GM21447 (cell line): ENCODE measurements around the gene FGF14.

Experiments used
- ATAC-seq: cut with Tn5 transposase; IDR thresholded peaks from one replicate; pipeline ENCODE4 v1.9.1; 2021; ENCODE audit not compliant: unreplicated experiment

The FGF14 gene

GRCh38 chr13:102260256-102260655 is 141.6 kb downstream of the FGF14 start:
- ATAC-seq = no peak

GRCh38 chr13:102255409-102255808 is 146.4 kb downstream of the FGF14 start:
- ATAC-seq = no peak

- no peak for ATAC-seq
Measured at GRCh38 chr13:102251817-102252216, 150.0 kb downstream of the FGF14 start.

DNA sequence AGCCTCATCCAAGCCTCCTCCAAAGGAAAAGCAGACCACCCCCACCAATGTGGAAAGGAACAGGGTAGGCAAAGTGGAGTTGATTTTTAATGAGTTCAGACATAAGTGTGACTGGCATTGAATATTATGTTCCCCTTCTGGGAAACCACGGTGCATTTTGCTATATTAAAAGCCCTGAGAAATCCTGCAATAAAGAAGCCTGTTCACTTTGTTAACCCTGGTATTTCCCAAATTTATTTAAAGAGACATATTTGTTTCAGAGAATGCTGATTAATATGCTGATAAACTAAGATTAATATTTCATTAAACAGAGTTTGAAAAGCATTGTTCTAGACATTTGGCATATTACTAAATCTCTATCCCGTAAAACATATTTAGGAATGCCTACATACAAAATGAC is 151.4 kb downstream of the FGF14 start:
- ATAC-seq = no peak

GRCh38 chr13:102244607-102245227 is 157.1 kb downstream of the FGF14 start:
- no peak for ATAC-seq

DNA sequence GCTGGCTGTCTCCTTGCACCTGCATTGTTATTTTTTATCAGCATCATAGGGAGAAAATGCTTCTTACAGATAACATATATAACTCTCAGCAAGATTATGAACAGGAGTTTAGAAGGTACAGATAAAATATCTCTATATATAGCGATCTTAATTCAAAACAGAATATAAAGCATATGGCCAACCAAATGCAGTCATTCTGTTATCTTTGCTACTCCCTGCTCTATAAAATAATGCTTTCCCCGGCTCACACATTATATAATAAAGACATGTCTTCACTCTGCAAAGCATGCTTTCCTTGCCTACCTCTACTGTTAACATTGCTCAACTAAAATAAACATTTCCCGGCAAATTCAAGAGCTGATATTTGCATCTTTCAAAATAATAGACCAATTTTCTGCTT is 161.7 kb downstream of the FGF14 start:
- ATAC-seq = no peak

- no peak for ATAC-seq
Measured at GRCh38 chr13:102237230-102237629, 164.6 kb downstream of the FGF14 start.

DNA sequence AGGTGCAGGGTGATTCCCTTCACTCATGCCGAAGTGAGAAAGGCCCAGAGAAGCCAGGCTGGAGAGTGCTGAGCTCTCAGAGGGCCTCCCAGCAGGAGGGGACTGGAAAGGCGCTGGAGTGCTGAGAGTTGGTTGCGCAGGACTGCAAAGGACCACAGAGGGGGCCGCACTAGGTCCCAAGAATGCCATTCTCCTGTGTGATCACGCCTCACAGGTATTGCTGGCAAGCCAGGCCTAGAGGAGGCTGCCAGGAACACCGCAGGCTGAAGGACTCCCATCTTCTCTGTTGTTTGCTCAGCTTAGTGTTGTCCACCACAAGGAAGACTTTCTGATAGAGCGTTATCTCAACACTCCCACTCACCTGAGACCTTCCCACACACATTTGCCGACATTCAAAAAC is 165.0 kb downstream of the FGF14 start:
- no peak for ATAC-seq

DNA sequence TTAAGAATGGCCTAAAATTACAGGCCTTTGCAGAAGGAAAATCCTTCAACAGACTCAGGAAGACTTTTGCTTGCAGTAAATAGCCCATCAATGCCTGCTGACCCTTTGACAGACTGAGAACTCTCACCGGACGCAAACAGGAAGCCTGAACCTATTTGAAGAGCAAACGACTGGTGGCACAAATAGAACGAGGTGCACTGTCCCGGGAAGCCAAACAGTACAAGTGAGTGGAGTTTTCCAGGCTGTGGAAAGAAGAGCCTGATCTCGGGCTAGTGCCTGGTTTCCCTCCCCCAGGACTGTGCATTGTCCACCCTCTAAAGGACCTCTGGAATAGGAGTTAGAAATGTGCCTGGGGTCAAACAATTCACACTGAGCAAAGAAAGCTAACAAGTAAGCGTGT is 165.5 kb downstream of the FGF14 start:
- ATAC-seq = no peak

GRCh38 chr13:102235689-102236088 is 166.2 kb downstream of the FGF14 start:
- ATAC-seq = no peak

GRCh38 chr13:102234618-102235017 is 167.2 kb downstream of the FGF14 start:
- ATAC-seq = no peak

- ATAC-seq = no peak
Measured at GRCh38 chr13:102233566-102234208, 168.2 kb downstream of the FGF14 start.

GRCh38 chr13:102231479-102231878 is 170.4 kb downstream of the FGF14 start:
- ATAC-seq = no peak

GRCh38 chr13:102227741-102228140 is 174.1 kb downstream of the FGF14 start:
- no peak for ATAC-seq

DNA sequence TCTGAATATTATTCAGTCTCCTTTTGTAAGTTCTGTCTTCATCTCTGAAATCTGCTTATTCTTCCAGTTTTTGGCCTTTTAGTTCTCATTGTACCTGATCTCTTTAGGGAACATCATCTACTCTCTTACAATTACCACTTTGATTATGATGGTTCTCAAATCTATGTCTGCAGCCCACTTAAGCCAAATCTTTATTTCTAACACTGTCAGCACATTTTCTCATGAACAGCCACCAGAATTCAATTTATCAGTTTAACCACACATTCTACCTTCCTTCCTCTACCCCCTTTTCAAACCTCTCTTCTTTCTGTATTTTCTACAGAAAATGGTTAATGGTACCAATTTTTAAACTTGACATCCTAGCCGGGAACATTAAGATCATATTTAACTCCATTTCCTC is 175.3 kb downstream of the FGF14 start:
- ATAC-seq = no peak

GRCh38 chr13:102225892-102226291 is 176.0 kb downstream of the FGF14 start:
- no peak for ATAC-seq

DNA sequence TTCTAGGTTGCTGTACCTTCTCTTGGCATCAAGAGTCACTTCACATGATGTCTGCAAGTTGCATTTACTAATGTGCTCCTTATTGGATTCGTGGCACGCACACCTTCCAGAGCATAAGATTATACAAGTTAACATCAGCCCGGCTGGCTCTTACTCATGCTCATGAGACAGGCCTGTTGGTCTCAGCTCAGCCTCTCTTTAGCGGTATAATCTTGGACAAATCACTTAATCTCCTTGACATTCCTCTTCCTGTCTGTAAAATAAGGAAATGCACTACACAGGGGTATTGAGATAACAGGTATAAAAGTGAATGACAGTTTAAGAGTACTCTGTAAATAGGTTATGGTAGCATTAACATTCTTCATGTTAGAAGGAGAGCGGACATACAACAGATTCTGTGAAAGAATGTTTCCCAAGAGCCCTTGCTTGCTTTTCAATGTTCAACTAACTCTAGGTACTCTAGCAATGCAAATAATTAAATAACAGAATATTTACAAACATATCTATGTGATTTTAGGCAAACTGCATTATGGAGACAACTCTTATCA is 181.1 kb downstream of the FGF14 start:
- no peak for ATAC-seq

- ATAC-seq = no peak
Measured at GRCh38 chr13:102214956-102215355, 186.9 kb downstream of the FGF14 start.

GRCh38 chr13:102212729-102213128 is 189.1 kb downstream of the FGF14 start:
- ATAC-seq = no peak

DNA sequence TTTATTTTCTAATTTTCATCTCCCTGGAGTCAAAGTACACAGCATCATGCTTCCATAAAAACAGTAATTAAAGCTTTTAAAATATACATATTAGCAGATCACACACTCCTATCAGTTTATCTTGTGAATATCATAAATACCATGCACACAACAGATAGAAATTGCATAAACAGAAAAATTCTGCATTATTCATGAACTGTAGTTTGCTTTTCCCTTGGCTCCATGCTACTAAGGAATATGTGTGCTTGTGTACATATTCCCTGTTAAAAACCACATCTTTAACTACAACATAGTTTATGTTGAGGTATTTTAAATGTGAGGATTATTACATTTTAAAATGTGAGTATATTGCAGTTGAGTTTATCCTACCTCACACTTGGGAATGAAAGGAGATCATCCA is 193.5 kb downstream of the FGF14 start:
- ATAC-seq = no peak

- no peak for ATAC-seq
Measured at GRCh38 chr13:102207680-102208342, 194.0 kb downstream of the FGF14 start.

DNA sequence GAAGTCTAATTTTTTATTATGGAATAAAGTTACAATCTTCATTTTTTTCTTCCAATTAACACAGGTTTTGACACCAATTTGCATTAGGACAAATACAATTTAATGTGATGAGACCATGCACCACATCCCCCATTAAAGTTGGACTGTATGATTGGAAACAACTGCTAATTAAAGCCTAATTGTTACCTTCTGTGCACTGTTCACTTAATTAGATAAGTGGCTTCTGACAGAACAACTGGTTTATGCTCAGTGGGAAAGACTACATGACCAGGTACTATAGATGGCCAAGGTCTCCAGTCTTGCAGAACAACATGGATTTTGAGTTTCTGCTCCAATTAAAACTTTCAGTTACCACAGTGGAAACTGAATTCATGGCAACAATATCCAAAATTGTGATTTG is 198.1 kb downstream of the FGF14 start:
- ATAC-seq = no peak
